ENCODE results near the gene TSPAN3.

The TSPAN3 gene

GRCh38 chr15:77070495-77071304 is at the start of gene TSPAN3:
TSPAN3 (minus strand) TSS chr15:77071109; CDS start chr15:77070954, 155 bp downstream.
- peak; percentile 92 for DNase-seq

GRCh38 chr15:77120576-77120975 is 49.7 kb upstream of the TSPAN3 start:
- no peak for DNase-seq

- no peak for DNase-seq
These were observed 48.5 kb upstream of the TSPAN3 start for GRCh38 chr15:77119446-77119845.

GRCh38 chr15:77118882-77119321 is 48.0 kb upstream of the TSPAN3 start:
- DNase-seq, result no peak

- no peak for DNase-seq
These were observed 44.3 kb upstream of the TSPAN3 start for GRCh38 chr15:77115179-77115578.

- no peak for DNase-seq
These were observed 42.1 kb upstream of the TSPAN3 start for GRCh38 chr15:77112838-77113504.

DNA sequence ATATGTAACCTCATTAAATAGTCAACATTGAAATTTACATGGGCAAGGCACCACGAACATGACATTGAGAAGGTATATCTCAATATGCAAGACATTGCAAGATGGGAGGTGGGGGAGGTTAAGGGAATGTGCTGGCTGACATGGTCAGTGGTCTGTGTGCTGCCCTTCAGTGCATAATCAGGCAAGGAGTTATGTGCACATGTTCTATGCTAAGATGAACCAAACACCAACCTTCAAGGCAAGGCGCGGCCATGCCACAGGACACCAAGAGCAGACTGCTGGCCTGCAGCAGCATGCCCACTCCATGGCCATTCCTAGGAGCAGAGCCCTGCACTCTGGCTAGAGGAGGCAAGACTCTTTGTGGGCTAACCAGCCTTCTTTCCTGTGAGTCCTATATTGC is 40.9 kb upstream of the TSPAN3 start:
- no peak for DNase-seq

- peak; percentile 12 to 21 for DNase-seq
These were observed 36.8 kb upstream of the TSPAN3 start for GRCh38 chr15:77107531-77108355.

DNA sequence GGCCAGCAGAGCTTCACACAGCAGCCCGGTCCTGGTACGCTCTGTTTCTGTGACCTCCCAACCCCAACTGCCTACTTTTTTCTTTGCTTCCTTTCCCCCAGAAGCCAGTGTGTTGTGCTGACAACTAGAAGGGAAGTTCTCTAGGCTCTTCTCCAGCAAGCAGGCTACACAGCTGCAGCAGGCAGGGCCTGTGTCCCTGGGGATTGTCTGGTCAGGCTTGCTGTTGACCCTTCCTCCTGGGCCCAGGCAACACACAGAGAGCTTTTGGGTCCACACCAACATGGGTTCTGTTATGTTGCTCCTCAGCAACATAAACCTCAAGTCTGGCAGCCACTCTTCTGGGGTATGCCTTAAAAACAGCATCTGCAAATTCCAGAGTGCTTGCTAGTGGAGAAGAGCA is 36.2 kb upstream of the TSPAN3 start:
- DNase-seq, result no peak

- DNase-seq, result no peak
These were observed 33.2 kb upstream of the TSPAN3 start for GRCh38 chr15:77104155-77104554.

DNA sequence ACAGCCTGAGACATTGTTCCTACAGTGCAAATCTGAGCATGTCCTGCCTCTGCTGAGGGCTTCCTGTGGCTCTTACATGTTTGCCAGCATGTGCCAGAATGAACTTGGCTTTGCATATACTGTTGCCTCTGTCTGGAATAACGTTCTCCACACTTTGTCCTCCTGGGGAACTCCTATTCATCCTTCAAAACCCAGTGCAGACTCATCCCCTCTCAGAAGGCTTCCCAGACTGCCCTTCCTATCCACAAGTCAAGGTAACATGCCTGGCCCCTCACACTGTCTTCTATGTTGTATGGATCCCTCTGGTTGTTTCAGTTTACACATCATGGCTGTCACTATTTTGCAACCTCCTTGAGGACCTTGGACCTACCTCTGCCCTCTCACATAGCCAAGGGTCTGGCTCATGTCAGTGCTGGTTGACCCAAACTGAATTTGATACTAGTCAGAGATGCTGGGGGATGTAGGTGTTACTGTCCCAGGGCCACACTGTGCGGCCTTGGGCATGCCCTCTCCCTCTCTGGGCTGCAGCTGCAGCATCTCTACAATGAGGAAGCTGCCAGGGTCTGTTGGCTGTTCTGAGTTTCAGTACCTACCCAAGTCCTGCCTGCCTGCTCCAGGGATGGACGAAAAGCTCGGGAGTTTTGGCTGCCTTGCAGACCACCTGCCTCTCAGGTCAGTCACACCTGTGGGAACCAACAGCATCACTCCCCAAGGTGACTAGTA is 29.0 kb upstream of the TSPAN3 start:
- DNase-seq, result no peak

- no peak for DNase-seq
These were observed 27.7 kb upstream of the TSPAN3 start for GRCh38 chr15:77098572-77098971.

GRCh38 chr15:77097921-77098320 is 27.0 kb upstream of the TSPAN3 start:
- DNase-seq, result no peak

GRCh38 chr15:77097248-77097721 is 26.4 kb upstream of the TSPAN3 start:
- DNase-seq, result no peak

DNA sequence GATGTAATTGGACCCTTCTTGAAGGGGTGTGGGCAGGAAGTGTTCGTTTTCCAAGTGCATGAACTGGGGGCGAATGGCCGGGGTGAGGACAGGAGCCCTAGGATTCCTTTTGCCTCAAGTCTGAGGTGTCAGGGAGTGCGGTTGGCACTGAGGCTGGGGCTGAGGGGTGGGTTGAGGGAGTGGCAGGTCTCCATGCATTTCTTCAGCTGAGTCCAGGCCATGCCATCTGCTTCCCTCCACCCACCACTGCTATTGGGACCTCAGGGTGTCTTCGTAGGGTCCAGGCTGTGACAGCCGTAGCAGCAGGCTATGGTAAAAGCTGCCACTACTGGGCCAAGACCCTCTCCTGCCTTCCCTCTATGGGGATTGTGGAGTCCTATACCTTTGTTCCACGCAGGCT is 25.6 kb upstream of the TSPAN3 start:
- DNase-seq, result no peak

- DNase-seq, result no peak
These were observed 25.2 kb upstream of the TSPAN3 start for GRCh38 chr15:77096138-77096537.

DNA sequence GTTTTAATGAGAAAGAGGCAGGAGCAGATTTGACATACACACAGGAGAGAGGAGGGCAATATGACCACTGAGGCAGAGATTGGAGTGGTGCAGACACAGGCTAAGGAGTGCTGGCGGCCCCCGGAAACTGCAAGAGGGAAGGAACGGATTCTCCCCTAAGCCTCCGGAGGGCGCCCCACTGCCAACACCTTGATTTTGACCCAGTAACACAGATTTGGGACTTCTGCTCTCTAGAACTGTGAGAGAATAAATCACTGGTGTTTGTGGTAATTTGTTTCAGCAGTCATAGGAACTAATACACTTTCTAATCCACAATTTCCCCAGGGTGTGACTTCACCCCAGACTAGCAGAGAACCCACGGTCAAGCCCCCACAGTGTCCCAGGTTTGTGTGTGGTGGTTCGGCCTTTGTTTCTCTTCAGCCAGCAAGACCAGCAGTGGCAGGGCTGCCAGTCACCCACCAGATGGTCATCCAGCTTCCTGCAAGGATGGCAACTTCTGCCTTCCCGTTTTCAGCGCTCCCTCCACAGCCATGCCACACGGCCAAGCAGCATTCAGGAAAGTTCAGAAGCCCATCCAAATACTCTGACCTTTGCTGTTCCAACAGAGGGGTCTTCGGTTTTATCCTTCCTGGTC is 23.6 kb upstream of the TSPAN3 start:
- DNase-seq, result no peak

GRCh38 chr15:77093436-77093835 is 22.5 kb upstream of the TSPAN3 start:
- DNase-seq, result no peak

DNA sequence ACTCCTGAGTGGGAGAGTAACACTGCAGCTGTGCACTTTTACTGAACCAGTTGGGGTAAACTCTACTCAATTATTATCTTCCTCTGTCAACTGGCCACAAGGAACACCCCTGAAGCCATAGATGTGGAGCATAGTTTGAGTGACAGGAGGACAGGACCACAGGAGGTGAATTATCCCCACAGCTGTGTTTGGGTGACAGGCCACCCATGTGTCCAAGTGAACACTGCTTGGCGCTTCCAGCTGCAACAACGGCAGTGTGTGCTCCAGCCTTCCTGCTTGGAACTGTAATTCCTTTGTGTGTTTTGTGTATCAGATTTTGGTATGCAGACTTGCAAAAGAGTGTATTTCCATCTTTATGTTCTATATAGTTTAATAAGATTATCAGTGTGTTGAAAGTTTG is 20.2 kb upstream of the TSPAN3 start:
- DNase-seq, result no peak

DNA sequence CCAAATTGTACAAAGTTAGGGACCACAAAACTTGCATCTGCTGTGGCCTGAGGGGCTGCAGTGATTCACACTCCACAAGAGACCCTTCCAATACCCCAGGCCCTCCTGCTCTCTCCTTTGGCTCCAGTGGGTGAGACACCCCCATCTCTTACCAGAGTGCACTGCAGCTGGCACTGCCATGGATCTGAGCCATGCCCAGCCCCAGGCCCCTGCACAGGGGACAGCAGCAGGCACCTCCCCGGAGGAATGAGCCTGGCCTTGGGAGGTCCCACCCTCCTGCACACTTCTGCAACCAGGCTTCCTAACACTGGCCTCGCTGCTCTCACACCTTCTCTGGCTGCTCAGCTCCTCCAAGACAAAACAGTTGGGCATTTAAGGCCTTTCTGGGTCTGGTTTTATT is 16.3 kb upstream of the TSPAN3 start:
- DNase-seq, result no peak

DNA sequence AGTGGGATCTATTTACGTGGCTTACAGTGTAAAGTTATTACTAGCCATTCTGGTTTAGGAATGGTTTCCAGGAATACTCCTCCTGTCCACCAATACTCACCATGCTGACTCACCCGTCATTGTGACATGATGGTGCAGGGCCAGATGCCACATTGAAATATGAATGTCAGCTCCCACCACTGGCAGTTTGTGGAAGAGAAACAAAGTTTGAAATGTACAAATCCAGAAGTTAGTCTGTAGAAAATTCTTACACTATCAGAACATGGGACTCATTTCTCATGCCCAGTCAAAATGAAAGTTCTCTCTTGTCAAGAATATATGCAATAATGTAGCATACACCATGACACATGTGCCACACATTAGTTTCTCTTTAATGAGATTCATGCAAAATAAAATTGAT is 14.4 kb upstream of the TSPAN3 start:
- DNase-seq, result no peak

GRCh38 chr15:77084436-77084835 is 13.5 kb upstream of the TSPAN3 start:
- DNase-seq, result no peak
